SK-N-SH (cell line): ENCODE data around the gene PON3.

Source experiments
- CHD2 ChIP-seq: fragments of 150-350 bp; IDR thresholded peaks from 2 replicates; pipeline ENCODE4 v1.6.1; 2018; ENCODE audit warnings: low read length; ENCODE audit not compliant: partially characterized antibody
- PBX3 ChIP-seq: IDR thresholded peaks from 2 replicates; pipeline ENCODE4; 2012

GRCh38 chr7:95327356-95327755 lies 68.8 kb downstream of the PON3 start:
- TF ChIP-seq CHD2 (no peak), PBX3 (peak; percentile 8; the same call in 1 of the 2 replicates)
